ES-I3 (cell line): ENCODE data around the gene SPTBN1.

ENCODE experiments used
- H3K36me3 ChIP-seq: 2 replicates; pipeline ENCODE4 v1.6.1; 2013; ENCODE audit warnings: mild to moderate bottlenecking, low read length, control low read depth, moderate library complexity; ENCODE audit not compliant: insufficient read depth
- H3K4me1 ChIP-seq: 2 replicates; pipeline ENCODE4 v1.6.1; 2013; ENCODE audit warnings: mild to moderate bottlenecking, control low read depth, low read length; ENCODE audit not compliant: insufficient read depth
- H3K9ac ChIP-seq: 2 replicates; pipeline ENCODE4 v1.6.1; 2013; ENCODE audit warnings: low read depth, mild to moderate bottlenecking, low read length, moderate library complexity
- H3K9me3 ChIP-seq: 2 replicates; pipeline ENCODE4 v1.6.1; 2013; ENCODE audit warnings: mild to moderate bottlenecking, low read length, moderate library complexity; ENCODE audit not compliant: control insufficient read depth, insufficient read depth

Gene SPTBN1

GRCh38 chr2:54424555-54425163 lies 31.5 kb upstream of the SPTBN1 start:
- Histone ChIP-seq H3K9me3 (no peaks in the 10 kb centered on the region), H3K9ac (no peak overlapping the region), H3K4me1 (peaks cover 3% of the 10 kb centered on the region), H3K36me3 (no peaks in the 10 kb centered on the region)

GRCh38 chr2:54428108-54428831 lies 27.9 kb upstream of the SPTBN1 start:
- H3K9me3 ChIP-seq: no peaks in the 10 kb centered on the region
- H3K9ac ChIP-seq: no peak overlapping the region
- no peaks in the 10 kb centered on the region for H3K36me3 ChIP-seq

GRCh38 chr2:54429054-54429453 lies 27.1 kb upstream of the SPTBN1 start:
- no peak overlapping the region for H3K9ac ChIP-seq
- H3K9me3 ChIP-seq: no peaks in the 10 kb centered on the region
- H3K36me3 ChIP-seq: no peaks in the 10 kb centered on the region
- no peaks in the 10 kb centered on the region; the same call in 1 of the 2 replicates for H3K4me1 ChIP-seq

More at GRCh38 chr2:54428108-54428831, 27.9 kb upstream of the SPTBN1 start:
- no peaks in the 10 kb centered on the region; the same call in 1 of the 2 replicates for H3K4me1 ChIP-seq

GRCh38 chr2:54429811-54430551 lies 26.1 kb upstream of the SPTBN1 start:
- Histone ChIP-seq H3K9me3 (no peaks in the 10 kb centered on the region), H3K36me3 (no peaks in the 10 kb centered on the region), H3K4me1 (no peaks in the 10 kb centered on the region), H3K9ac (no peak overlapping the region)

GRCh38 chr2:54430649-54431048 lies 25.5 kb upstream of the SPTBN1 start:
- Histone ChIP-seq H3K36me3 (no peaks in the 10 kb centered on the region), H3K9me3 (no peaks in the 10 kb centered on the region), H3K4me1 (no peaks in the 10 kb centered on the region), H3K9ac (no peak overlapping the region)

- no peak overlapping the region for H3K9ac ChIP-seq
- H3K4me1 ChIP-seq: no peaks in the 10 kb centered on the region
- H3K36me3 ChIP-seq: no peaks in the 10 kb centered on the region
- no peaks in the 10 kb centered on the region for H3K9me3 ChIP-seq
These were observed 23.7 kb upstream of the SPTBN1 start for GRCh38 chr2:54432251-54433015.

GRCh38 chr2:54434229-54434628 lies 21.9 kb upstream of the SPTBN1 start:
- no peaks in the 10 kb centered on the region for H3K4me1 ChIP-seq
- no peaks in the 10 kb centered on the region for H3K36me3 ChIP-seq
- no peaks in the 10 kb centered on the region for H3K9me3 ChIP-seq
- no peak overlapping the region for H3K9ac ChIP-seq

GRCh38 chr2:54434711-54435110 lies 21.4 kb upstream of the SPTBN1 start:
- Histone ChIP-seq H3K4me1 (no peaks in the 10 kb centered on the region), H3K9ac (no peak overlapping the region), H3K9me3 (no peaks in the 10 kb centered on the region), H3K36me3 (no peaks in the 10 kb centered on the region)

- no peaks in the 10 kb centered on the region for H3K9me3 ChIP-seq
- no peaks in the 10 kb centered on the region for H3K36me3 ChIP-seq
- H3K9ac ChIP-seq: no peak overlapping the region
- H3K4me1 ChIP-seq: no peaks in the 10 kb centered on the region
These were observed 20.6 kb upstream of the SPTBN1 start for GRCh38 chr2:54435325-54436226.

GRCh38 chr2:54437588-54437987 lies 18.5 kb upstream of the SPTBN1 start:
- Histone ChIP-seq H3K9ac (no peak overlapping the region), H3K9me3 (no peaks in the 10 kb centered on the region), H3K36me3 (no peaks in the 10 kb centered on the region), H3K4me1 (no peaks in the 10 kb centered on the region)

- no peaks in the 10 kb centered on the region for H3K36me3 ChIP-seq
- H3K4me1 ChIP-seq: no peaks in the 10 kb centered on the region
- H3K9ac ChIP-seq: no peak overlapping the region
- no peaks in the 10 kb centered on the region for H3K9me3 ChIP-seq
These were observed 17.9 kb upstream of the SPTBN1 start for GRCh38 chr2:54438271-54438670.

- no peaks in the 10 kb centered on the region for H3K36me3 ChIP-seq
- no peak overlapping the region for H3K9ac ChIP-seq
- no peaks in the 10 kb centered on the region for H3K9me3 ChIP-seq
- no peaks in the 10 kb centered on the region for H3K4me1 ChIP-seq
These were observed 16.5 kb upstream of the SPTBN1 start for GRCh38 chr2:54439582-54439981.

GRCh38 chr2:54440050-54440449 lies 16.1 kb upstream of the SPTBN1 start:
- no peak overlapping the region for H3K9ac ChIP-seq
- no peaks in the 10 kb centered on the region for H3K9me3 ChIP-seq
- H3K36me3 ChIP-seq: no peaks in the 10 kb centered on the region
- H3K4me1 ChIP-seq: no peaks in the 10 kb centered on the region
